DOHH2 (cell line): ENCODE results near the gene MALRD1.

Source experiments
- CTCF ChIP-seq: fragments of 200-600 bp; sonication (generic); IDR thresholded peaks from one replicate; pipeline ENCODE4 v1.5.1; 2014; ENCODE audit warnings: antibody characterized with exemption, mild to moderate bottlenecking, low read depth, low read length; ENCODE audit not compliant: poor library complexity, severe bottlenecking
- EZH2phosphoT487 ChIP-seq: fragments of 200-600 bp; sonication (generic); IDR thresholded peaks from 2 replicates; pipeline ENCODE4 v1.6.1; 2017; ENCODE audit warnings: borderline replicate concordance, mild to moderate bottlenecking, antibody characterized with exemption, low read length, moderate library complexity, mixed read lengths

- no peak for TF ChIP-seq CTCF
- TF ChIP-seq EZH2phosphoT487, result no peak
Measured at GRCh38 chr10:19702215-19702614, 653.6 kb downstream of the MALRD1 start.
